C4-2B (cell line): Measurements from ENCODE around the gene FAM53B.

Experiments
- ZFX ChIP-seq: fragments of 450-650 bp; IDR thresholded peaks from 2 replicates; pipeline ENCODE4 v1.6.1; 2017
- TF ChIP-seq, protein P1 (sequence below): fragments of 450-650 bp; conservative IDR thresholded peaks from 2 replicates; pipeline ENCODE4 v1.5.1; 2017; ENCODE audit warnings: mild to moderate bottlenecking

DNA sequence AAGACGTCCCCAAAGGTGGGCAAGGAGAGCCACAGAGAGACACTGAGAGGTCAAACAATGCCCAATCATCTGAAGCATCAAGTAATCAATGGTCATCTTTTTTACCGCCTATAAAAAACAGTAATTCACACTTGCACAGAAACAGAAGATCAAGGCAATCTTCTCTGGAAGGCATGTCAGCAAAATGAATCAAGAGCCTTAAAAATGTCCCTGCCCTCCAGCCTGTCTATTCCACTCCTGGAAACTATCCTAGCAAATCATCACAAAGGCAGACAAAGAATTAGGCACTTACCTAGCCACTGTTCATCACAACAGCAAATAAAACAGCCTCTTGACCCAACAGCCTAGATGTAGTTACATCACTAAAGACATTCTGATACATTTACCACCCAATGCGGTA lies 48.9 kb downstream of the FAM53B start:
- TF ChIP-seq, protein P1, sequence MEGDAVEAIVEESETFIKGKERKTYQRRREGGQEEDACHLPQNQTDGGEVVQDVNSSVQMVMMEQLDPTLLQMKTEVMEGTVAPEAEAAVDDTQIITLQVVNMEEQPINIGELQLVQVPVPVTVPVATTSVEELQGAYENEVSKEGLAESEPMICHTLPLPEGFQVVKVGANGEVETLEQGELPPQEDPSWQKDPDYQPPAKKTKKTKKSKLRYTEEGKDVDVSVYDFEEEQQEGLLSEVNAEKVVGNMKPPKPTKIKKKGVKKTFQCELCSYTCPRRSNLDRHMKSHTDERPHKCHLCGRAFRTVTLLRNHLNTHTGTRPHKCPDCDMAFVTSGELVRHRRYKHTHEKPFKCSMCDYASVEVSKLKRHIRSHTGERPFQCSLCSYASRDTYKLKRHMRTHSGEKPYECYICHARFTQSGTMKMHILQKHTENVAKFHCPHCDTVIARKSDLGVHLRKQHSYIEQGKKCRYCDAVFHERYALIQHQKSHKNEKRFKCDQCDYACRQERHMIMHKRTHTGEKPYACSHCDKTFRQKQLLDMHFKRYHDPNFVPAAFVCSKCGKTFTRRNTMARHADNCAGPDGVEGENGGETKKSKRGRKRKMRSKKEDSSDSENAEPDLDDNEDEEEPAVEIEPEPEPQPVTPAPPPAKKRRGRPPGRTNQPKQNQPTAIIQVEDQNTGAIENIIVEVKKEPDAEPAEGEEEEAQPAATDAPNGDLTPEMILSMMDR = no peak
- no peak for TF ChIP-seq ZFX
